Coronary artery (tissue), 2 donors: ENCODE data around the gene CTNNA3.

Experiments
- DNase-seq: peaks from one replicate; pipeline ENCODE4 v3.0.0-alpha.2; 2017; ENCODE audit warnings: low spot score
- H3K27ac ChIP-seq, 2 donors: fragments of 200-600 bp; sonication (generic); one replicate each; pipeline ENCODE4 v1.5.1; 2016 to 2019
- H3K4me3 ChIP-seq: fragments of 200-600 bp; sonication (generic); 2 replicates; pipeline ENCODE4 v1.5.1; 2016; ENCODE audit warnings: mild to moderate bottlenecking, moderate library complexity
- CTCF ChIP-seq: fragments of 200-600 bp; sonication (generic); IDR thresholded peaks from one replicate; pipeline ENCODE4 v1.5.1; 2019; ENCODE audit warnings: antibody characterized with exemption

CTNNA3 gene

GRCh38 chr10:67664942-67665341 lies 31.1 kb downstream of the CTNNA3 start:
- TF ChIP-seq CTCF, result no peak
- Histone ChIP-seq H3K27ac (peak overlapping the region; percentile 4 to 54), H3K4me3 (peak overlapping the region; percentile 27)
- no peak for DNase-seq

- Histone ChIP-seq H3K4me3 (peak overlapping the region; percentile 60), H3K27ac (peak overlapping the region; percentile 61 to 78)
- no peak for DNase-seq
- TF ChIP-seq CTCF, result no peak
These were observed 32.4 kb downstream of the CTNNA3 start for GRCh38 chr10:67663449-67664087.

GRCh38 chr10:67662415-67662814 lies 33.6 kb downstream of the CTNNA3 start:
- DNase-seq, result no peak
- H3K4me3 ChIP-seq, result peak overlapping the region; percentile 23
- no peak for TF ChIP-seq CTCF
- peak overlapping the region in 1 of 2 donors; percentile 9 for H3K27ac ChIP-seq

- Histone ChIP-seq H3K27ac (no peak overlapping the region), H3K4me3 (peak overlapping the region; percentile 20)
- no peak for DNase-seq
- no peak for TF ChIP-seq CTCF
These were observed 36.5 kb downstream of the CTNNA3 start for GRCh38 chr10:67659497-67659896.

- Histone ChIP-seq H3K27ac (no peak overlapping the region), H3K4me3 (no peak overlapping the region)
- DNase-seq, result no peak
- TF ChIP-seq CTCF, result no peak
These were observed 38.2 kb downstream of the CTNNA3 start for GRCh38 chr10:67657775-67658174.

GRCh38 chr10:67650558-67650957 lies 45.4 kb downstream of the CTNNA3 start:
- Histone ChIP-seq H3K27ac (no peak overlapping the region), H3K4me3 (no peak overlapping the region)
- no peak for TF ChIP-seq CTCF
- DNase-seq, result no peak

- TF ChIP-seq CTCF, result no peak
- no peak for DNase-seq
These were observed 47.3 kb downstream of the CTNNA3 start for GRCh38 chr10:67648613-67649229.

More at GRCh38 chr10:67648613-67649229, 47.3 kb downstream of the CTNNA3 start:
- no peak overlapping the region for H3K4me3 ChIP-seq
- H3K27ac ChIP-seq, result no peak overlapping the region
